H1 (cell line): ENCODE data around the gene NFYA. TPM values are rescaled to one million over a fixed set of nuclear protein-coding genes. Genes with fewer than 3 reads are reported as not detected.

Source experiments
- CTCF ChIA-PET: fragments of 300-600 bp; sonication (Branson Sonifier 250); formaldehyde crosslinking; loops from one replicate; lab custom pipeline; 2021; ENCODE audit not compliant: partially characterized antibody; lab: Charles Lee
- POLR2A ChIA-PET: fragments of 300-600 bp; sonication (Branson Sonifier 250); formaldehyde crosslinking; loops from one replicate; lab custom pipeline; 2021; ENCODE audit warnings: inconsistent platforms; ENCODE audit not compliant: partially characterized antibody; lab: Charles Lee
- DNase-seq, 2 experiments: peaks; one replicate each; pipeline versions ENCODE4 v3.0.0 to v3.0.0-alpha.2; 2010 to 2022; ENCODE audit warnings: low spot score in 2 of 2, low read depth in 1 of 2, mixed read lengths in 1 of 2
- FAIRE-seq: peaks from 2 replicates; lab custom pipeline; 2011; peaks lifted over from hg19 to GRCh38; lab: Jason Lieb, UNC
- H2AFZ ChIP-seq: 2 replicates; pipeline ENCODE4 v1.8.1; 2012; ENCODE audit warnings: low read length, inconsistent platforms
- H2AK5ac ChIP-seq: 2 replicates; pipeline ENCODE4 v1.6.1; 2013; ENCODE audit warnings: low read depth, low read length
- H2BK120ac ChIP-seq: replicated peaks from 2 replicates; pipeline ENCODE3; 2013; ENCODE audit warnings: low read depth, low read length, inconsistent platforms
- H2BK12ac ChIP-seq: 2 replicates; pipeline ENCODE4 v1.6.1; 2013; ENCODE audit warnings: low read depth, low read length
- H2BK15ac ChIP-seq: 2 replicates; pipeline ENCODE4 v1.6.1; 2013; ENCODE audit warnings: low read length
- H2BK20ac ChIP-seq: 2 replicates; pipeline ENCODE4 v1.6.1; 2013; ENCODE audit warnings: low read length
- H2BK5ac ChIP-seq: 2 replicates; pipeline ENCODE4 v1.6.1; 2013; ENCODE audit warnings: low read depth, low read length
- H3K14ac ChIP-seq: 2 replicates; pipeline ENCODE4 v1.6.1; 2013; ENCODE audit warnings: inconsistent platforms; ENCODE audit not compliant: insufficient read length
- H3K18ac ChIP-seq: 2 replicates; pipeline ENCODE4 v1.6.1; 2013; ENCODE audit warnings: low read length; ENCODE audit errors: extremely low read depth
- H3K23ac ChIP-seq: 2 replicates; pipeline ENCODE4 v1.6.1; 2013; ENCODE audit warnings: inconsistent platforms; ENCODE audit not compliant: insufficient read length
- H3K23me2 ChIP-seq: 2 replicates; pipeline ENCODE4 v1.6.1; 2013; ENCODE audit warnings: low read depth, low read length
- H3K27ac ChIP-seq: 2 replicates; pipeline ENCODE4 v1.6.1; 2011; ENCODE audit warnings: low read depth, low read length, inconsistent platforms
- H3K27me3 ChIP-seq, 4 experiments: replicated peaks in 1 of 4; 1 replicate in 1 of 4; 2 replicates in 3 of 4; pipeline versions ENCODE4 v1.6.1 to v1.8.1; 2011 to 2013; ENCODE audit warnings: low read length in 3 of 4, mild to moderate bottlenecking in 3 of 4, inconsistent platforms in 2 of 4, mixed read lengths in 2 of 4, moderate library complexity in 1 of 4; ENCODE audit not compliant: control insufficient read depth in 3 of 4, insufficient read depth in 3 of 4; ENCODE audit errors: extremely low read depth in 1 of 4
- H3K36me3 ChIP-seq, 4 experiments: 2 replicates each; pipeline versions ENCODE4 v1.6.1 to v1.8.1; 2011 to 2013; ENCODE audit warnings: mild to moderate bottlenecking in 4 of 4, low read length in 3 of 4, moderate library complexity in 2 of 4, control low read depth in 1 of 4, inconsistent platforms in 1 of 4; ENCODE audit not compliant: insufficient read depth in 4 of 4, control insufficient read depth in 2 of 4
- H3K4ac ChIP-seq: replicated peaks from 2 replicates; pipeline ENCODE3; 2013; ENCODE audit warnings: low read length, low read depth, mixed read lengths, inconsistent platforms; ENCODE audit not compliant: insufficient read length
- H3K4me1 ChIP-seq, 4 experiments: replicated peaks in 1 of 4; 1 replicate in 1 of 4; 2 replicates in 3 of 4; pipeline versions ENCODE4 v1.6.1 to v1.8.1; 2011 to 2013; ENCODE audit warnings: low read length in 3 of 4, inconsistent platforms in 2 of 4, mixed read lengths in 1 of 4; ENCODE audit not compliant: insufficient read depth in 4 of 4, control insufficient read depth in 3 of 4
- H3K4me2 ChIP-seq, 2 experiments: 2 replicates each; pipeline versions ENCODE4 v1.6.1 to v1.8.1; 2011 to 2013; ENCODE audit warnings: low read depth in 2 of 2, low read length in 2 of 2, control low read depth in 1 of 2, inconsistent platforms in 1 of 2, mild to moderate bottlenecking in 1 of 2; ENCODE audit not compliant: insufficient read depth in 1 of 2
- H3K4me3 ChIP-seq, 4 experiments: fragments of 200-600, 300-600 bp in 1 of 4; sonication (generic), shearing (Covaris generic), sonication (Bioruptor Twin) in 1 of 4; 2 replicates each; pipeline versions ENCODE4 v1.5.1 to v1.8.1; 2011 to 2016; ENCODE audit warnings: low read length in 4 of 4, low read depth in 3 of 4, control low read depth in 2 of 4, inconsistent platforms in 2 of 4, mild to moderate bottlenecking in 2 of 4, mixed read lengths in 1 of 4, moderate library complexity in 1 of 4; ENCODE audit not compliant: insufficient read depth in 2 of 4; ENCODE audit errors: extremely low read depth in 1 of 4
- H3K56ac ChIP-seq: replicated peaks from 2 replicates; pipeline ENCODE3; 2013; ENCODE audit warnings: low read depth, mild to moderate bottlenecking, mixed read lengths, low read length, inconsistent platforms; ENCODE audit not compliant: insufficient read length
- H3K79me1 ChIP-seq: 2 replicates; pipeline ENCODE4 v1.6.1; 2013; ENCODE audit warnings: low read depth, low read length, control low read depth
- H3K79me2 ChIP-seq, 2 experiments: 2 replicates each; pipeline versions ENCODE4 v1.6.1 to v1.8.1; 2012 to 2013; ENCODE audit warnings: low read length in 2 of 2, mild to moderate bottlenecking in 2 of 2, inconsistent platforms in 1 of 2; ENCODE audit not compliant: insufficient read depth in 2 of 2, control insufficient read depth in 1 of 2
- H3K9ac ChIP-seq, 4 experiments: replicated peaks in 1 of 4; 1 replicate in 1 of 4; 2 replicates in 3 of 4; pipeline versions ENCODE4 v1.6.1 to v1.8.1; 2011 to 2013; ENCODE audit warnings: low read depth in 3 of 4, low read length in 3 of 4, control low read depth in 2 of 4, mild to moderate bottlenecking in 2 of 4, moderate library complexity in 2 of 4, inconsistent platforms in 1 of 4; ENCODE audit errors: extremely low read depth in 1 of 4
- H3K9me3 ChIP-seq, 2 experiments: 2 replicates each; pipeline versions ENCODE4 v1.6.1 to v1.8.1; 2012 to 2013; ENCODE audit warnings: mild to moderate bottlenecking in 2 of 2, moderate library complexity in 2 of 2, control low read depth in 1 of 2, inconsistent platforms in 1 of 2, low read depth in 1 of 2, low read length in 1 of 2, mixed read lengths in 1 of 2; ENCODE audit not compliant: insufficient read depth in 2 of 2
- H4K20me1 ChIP-seq, 2 experiments: replicated peaks in 1 of 2; 2 replicates each; pipeline versions ENCODE3 to v1.8.1; 2011 to 2013; ENCODE audit warnings: inconsistent platforms in 2 of 2, low read length in 2 of 2, mild to moderate bottlenecking in 1 of 2; ENCODE audit not compliant: insufficient read depth in 2 of 2, control insufficient read depth in 1 of 2
- H4K5ac ChIP-seq: 2 replicates; pipeline ENCODE4 v1.6.1; 2013; ENCODE audit warnings: low read length, low read depth, mixed read lengths, inconsistent platforms; ENCODE audit not compliant: insufficient read length
- H4K8ac ChIP-seq: 2 replicates; pipeline ENCODE4 v1.8.0; 2013; ENCODE audit warnings: mild to moderate bottlenecking, moderate library complexity, low read length, inconsistent platforms; ENCODE audit not compliant: insufficient read depth; ENCODE audit errors: extremely low read depth
- H4K91ac ChIP-seq: replicated peaks from 2 replicates; pipeline ENCODE3; 2013; ENCODE audit warnings: low read length, mixed read lengths, inconsistent platforms; ENCODE audit not compliant: insufficient read length
- NANOG ChIP-seq: IDR thresholded peaks from 2 replicates; pipeline ENCODE4 v1.6.1; 2011; ENCODE audit warnings: low read length, low read depth, mild to moderate bottlenecking, inconsistent platforms; ENCODE audit not compliant: insufficient read depth, poor library complexity, severe bottlenecking
- RAD21 ChIP-seq, 2 experiments: IDR thresholded peaks in 1 of 2; conservative IDR thresholded peaks in 1 of 2; 2 replicates each; pipeline ENCODE4 v1.6.1; 2011; ENCODE audit warnings: low read depth in 2 of 2, low read length in 2 of 2, improper control_type of control experiment in 1 of 2, inconsistent platforms in 1 of 2, mild to moderate bottlenecking in 1 of 2, moderate library complexity in 1 of 2
- WGBS, 2 experiments: shearing (Covaris generic) in 1 of 2; methylation state at CpG; one replicate each; pipeline versions ENCODE4 v1.1.6 to v1.1.7; 2013 to 2015; ENCODE audit warnings: low lambda C conversion rate in 2 of 2, mixed read lengths in 2 of 2, inconsistent platforms in 1 of 2, low coverage in 1 of 2, missing lambda C conversion rate in 1 of 2; ENCODE audit not compliant: insufficient replicate concordance in 2 of 2, insufficient coverage in 1 of 2, insufficient read length in 1 of 2; ENCODE audit errors: extremely low coverage in 1 of 2, missing lambda C conversion rate in 1 of 2; 5-methylcytosine and 5-hydroxymethylcytosine counted together
- polyA plus RNA-seq, 7 experiments: library from polyadenylated mRNA; depleted of rRNA in 3 of 7; stranded (reverse) in 5 of 7; unstranded in 2 of 7; fragments of >200 nt in 5 of 7; fragments of 200-250 nt in 2 of 7; gene quantifications; 1 replicate in 5 of 7; 2 replicates in 1 of 7; 4 replicates in 1 of 7; pipeline versions ENCODE4 v1.2.1 to v1.2.3, GENCODE V29; 2011 to 2013; ENCODE audit warnings: missing spikeins in 2 of 7, mixed read lengths in 2 of 7
- total RNA-seq: library from RNA; stranded (reverse); fragmentation: NEBNext Ultra II Directional; extraction: Animal tissue kit (Norgen Biotek cat#: 25700); gene quantifications from 2 replicates; pipeline ENCODE4 v1.2.1, GENCODE V29; 2021
- TF ChIP-seq, protein P1 (sequence below), 3 experiments: IDR thresholded peaks; 1 replicate in 2 of 3; 2 replicates in 1 of 3; pipeline versions ENCODE4 v1.5.1 to v1.6.1; 2011; ENCODE audit warnings: low read length in 3 of 3, mild to moderate bottlenecking in 3 of 3, inconsistent platforms in 2 of 3, low read depth in 1 of 3, moderate library complexity in 1 of 3; ENCODE audit not compliant: insufficient read depth in 1 of 3; ENCODE audit errors: control extremely low read depth in 1 of 3

NFYA gene
- total and polyA plus RNA-seq, 2 of the 8 experiments (the other 6 are each of a cell fraction or from before 2014, with no cell fraction given), result 19.8 to 33.7 TPM

DNA sequence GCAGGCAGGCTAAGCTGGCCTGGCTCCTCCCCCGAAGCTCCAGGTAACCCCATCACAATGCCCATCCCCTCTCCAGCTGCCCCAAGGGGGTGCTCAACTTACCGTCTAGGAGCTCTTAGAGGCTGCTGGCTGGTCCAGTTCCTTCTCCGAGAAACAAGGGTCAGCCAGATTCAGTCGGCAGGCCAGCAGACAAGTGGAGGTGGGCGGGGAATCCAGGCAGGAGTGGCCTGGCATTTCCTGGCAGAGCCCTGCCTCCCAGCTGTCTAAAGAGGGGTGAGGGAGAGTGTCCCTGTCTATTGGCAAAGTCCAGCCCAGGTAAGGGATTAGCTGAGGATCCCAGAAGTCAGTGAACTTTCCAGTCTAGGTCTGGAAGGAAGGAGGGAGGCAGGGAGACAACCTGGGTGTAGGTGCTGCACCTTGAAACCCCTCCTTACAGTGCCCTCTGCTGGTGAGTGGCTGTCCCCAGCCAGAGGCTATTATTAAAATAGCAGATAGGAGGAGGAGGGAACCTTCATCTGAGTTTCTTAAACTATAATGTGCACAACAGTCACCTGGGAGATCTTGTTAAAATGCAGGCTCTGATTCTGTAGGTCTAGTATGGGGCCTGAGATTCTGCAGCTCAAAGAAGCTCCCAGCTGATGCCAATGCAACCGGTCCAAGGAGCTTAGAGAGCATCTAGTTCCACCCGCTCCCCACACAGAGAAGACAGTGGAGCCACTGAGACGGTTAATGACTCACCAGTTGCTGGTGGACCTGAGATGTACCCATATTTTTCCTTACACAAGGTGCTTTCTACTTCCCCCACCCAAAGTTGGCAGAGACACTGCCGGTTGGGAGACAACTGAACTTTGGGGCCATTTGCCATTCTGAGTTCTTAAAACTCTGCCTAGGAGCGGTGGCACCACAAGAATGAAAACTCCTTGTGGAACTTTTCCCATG is 33.4 kb upstream of the NFYA start, which contains the start of gene UNC5CL:
UNC5CL (minus strand) TSS at position 162 of the 939 bp plus-strand sequence. CDS start 4,147 bp downstream, outside the sequence.
- H3K4me2 ChIP-seq, result no peak within 1 kb of the TSS; a peak in 1 of 4 replicates
- CTCF ChIA-PET, result interaction anchor here (0.7 to 6.0 kb wide), 43 partner anchors 7 to 661 kb away, joined by 3 to 80 read pairs (median 4); partner anchors contain the start of gene APOBEC2
- POLR2A ChIA-PET, result interaction anchor here (1.0 to 1.6 kb wide), 3 partner anchors 10 to 42 kb away, joined by 3 to 5 read pairs (median 4); no protein-coding TSS in a partner anchor
- H3K4ac ChIP-seq, result no peak within 1 kb of the TSS
- DNase-seq, result peak in 1 of 2 experiments; percentile 84
- no peak within 1 kb of the TSS for H3K27ac ChIP-seq
- H2BK12ac ChIP-seq, result no peak within 1 kb of the TSS
- H4K5ac ChIP-seq, result no peak within 1 kb of the TSS
- no peaks in the 10 kb centered on the region for H3K79me1 ChIP-seq
- no peak within 1 kb of the TSS for H3K23ac ChIP-seq
- no peaks in the 10 kb centered on the region for H3K79me2 ChIP-seq
- peaks cover 0 to 4% (median 3%) of the 10 kb centered on the region in 4 experiments; a peak in 6 of 7 replicates for H3K4me1 ChIP-seq
- 81% methylated on average over 10 of the region's 10 CpGs; no CpG with 5 or more reads in 1 of the 2 experiments for WGBS, 2 experiments
- peak within 1 kb of the TSS; percentile 9 for H3K18ac ChIP-seq
- no peaks in the 10 kb centered on the region for H3K27me3 ChIP-seq
- no peak within 1 kb of the TSS; a peak in 1 of 7 replicates for H3K9ac ChIP-seq
- no peaks in the 10 kb centered on the region for H4K20me1 ChIP-seq
- H3K56ac ChIP-seq, result no peak within 1 kb of the TSS
- H4K8ac ChIP-seq, result no peak within 1 kb of the TSS
- H2BK120ac ChIP-seq, result no peak within 1 kb of the TSS
- no peaks in the 10 kb centered on the region for H3K9me3 ChIP-seq
- TF ChIP-seq RAD21 (IDR thresholded peaks at IDR 0.05 in 1 of 2, conservative IDR thresholded peaks at IDR 0.05 in 1 of 2; ENCODE audit: low read depth in 2 of 2, low read length in 2 of 2) (peak; percentile 76 to 80), NANOG (no peak)
- TF ChIP-seq, protein P1, sequence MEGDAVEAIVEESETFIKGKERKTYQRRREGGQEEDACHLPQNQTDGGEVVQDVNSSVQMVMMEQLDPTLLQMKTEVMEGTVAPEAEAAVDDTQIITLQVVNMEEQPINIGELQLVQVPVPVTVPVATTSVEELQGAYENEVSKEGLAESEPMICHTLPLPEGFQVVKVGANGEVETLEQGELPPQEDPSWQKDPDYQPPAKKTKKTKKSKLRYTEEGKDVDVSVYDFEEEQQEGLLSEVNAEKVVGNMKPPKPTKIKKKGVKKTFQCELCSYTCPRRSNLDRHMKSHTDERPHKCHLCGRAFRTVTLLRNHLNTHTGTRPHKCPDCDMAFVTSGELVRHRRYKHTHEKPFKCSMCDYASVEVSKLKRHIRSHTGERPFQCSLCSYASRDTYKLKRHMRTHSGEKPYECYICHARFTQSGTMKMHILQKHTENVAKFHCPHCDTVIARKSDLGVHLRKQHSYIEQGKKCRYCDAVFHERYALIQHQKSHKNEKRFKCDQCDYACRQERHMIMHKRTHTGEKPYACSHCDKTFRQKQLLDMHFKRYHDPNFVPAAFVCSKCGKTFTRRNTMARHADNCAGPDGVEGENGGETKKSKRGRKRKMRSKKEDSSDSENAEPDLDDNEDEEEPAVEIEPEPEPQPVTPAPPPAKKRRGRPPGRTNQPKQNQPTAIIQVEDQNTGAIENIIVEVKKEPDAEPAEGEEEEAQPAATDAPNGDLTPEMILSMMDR (IDR thresholded peaks at IDR 0.05; ENCODE audit: control extremely low read depth in 1 of 3, insufficient read depth in 1 of 3, low read depth in 1 of 3, low read length in 3 of 3), result peak; percentile 83 to 89 (median 85)
- no peak within 1 kb of the TSS for H2BK5ac ChIP-seq
- no peaks in the 10 kb centered on the region for H3K23me2 ChIP-seq
- H2BK20ac ChIP-seq, result no peak within 1 kb of the TSS
- H4K91ac ChIP-seq, result no peak within 1 kb of the TSS
- peak; percentile 74 for FAIRE-seq
- no peak within 1 kb of the TSS for H3K14ac ChIP-seq
- H3K36me3 ChIP-seq, result no peaks in the 10 kb centered on the region
- no peak within 1 kb of the TSS; the same call in 1 of the 2 replicates for H2AK5ac ChIP-seq
- peak within 1 kb of the TSS; percentile 48; the same call in 1 of the 2 replicates for H2AFZ ChIP-seq
- no peak within 1 kb of the TSS for H3K4me3 ChIP-seq
- peak within 1 kb of the TSS; percentile 49; the same call in 1 of the 2 replicates for H2BK15ac ChIP-seq
